Measurements from ENCODE around the gene TPI1. TPM values are rescaled to one million over a fixed set of nuclear protein-coding genes. Genes with fewer than 3 reads are reported as not detected.
A peak's percentile ranks its signal among the peaks of the same experiment; 100 is the strongest.

The TPI1 gene
- total RNA-seq, 6 experiments from 2014 or later = 265 to 400 (median 331) TPM

DNA sequence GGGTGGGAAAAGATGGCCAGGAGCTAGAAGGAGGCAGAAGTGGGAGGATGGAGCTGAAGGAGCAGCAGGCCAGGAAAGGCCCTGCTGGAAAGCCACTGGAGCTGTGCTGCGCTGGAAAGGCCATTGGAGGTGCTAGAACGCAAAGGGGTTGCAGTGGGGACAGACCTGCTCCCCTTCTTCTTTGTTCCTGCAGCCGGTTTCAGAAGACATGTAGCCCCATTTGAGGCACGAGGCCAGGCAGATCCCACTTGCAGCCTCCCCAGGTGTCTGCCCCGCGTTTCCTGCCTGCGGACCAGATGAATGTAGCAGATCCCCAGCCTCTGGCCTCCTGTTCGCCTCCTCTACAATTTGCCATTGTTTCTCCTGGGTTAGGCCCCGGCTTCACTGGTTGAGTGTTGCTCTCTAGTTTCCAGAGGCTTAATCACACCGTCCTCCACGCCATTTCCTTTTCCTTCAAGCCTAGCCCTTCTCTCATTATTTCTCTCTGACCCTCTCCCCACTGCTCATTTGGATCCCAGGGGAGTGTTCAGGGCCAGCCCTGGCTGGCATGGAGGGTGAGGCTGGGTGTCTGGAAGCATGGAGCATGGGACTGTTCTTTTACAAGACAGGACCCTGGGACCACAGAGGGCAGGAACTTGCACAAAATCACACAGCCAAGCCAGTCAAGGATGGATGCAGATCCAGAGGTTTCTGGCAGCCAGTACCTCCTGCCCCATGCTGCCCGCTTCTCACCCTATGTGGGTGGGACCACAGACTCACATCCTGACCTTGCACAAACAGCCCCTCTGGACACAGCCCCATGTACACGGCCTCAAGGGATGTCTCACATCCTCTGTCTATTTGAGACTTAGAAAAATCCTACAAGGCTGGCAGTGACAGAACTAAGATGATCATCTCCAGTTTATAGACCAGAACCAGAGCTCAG is 48.0 kb upstream of the TPI1 start:
- intact Hi-C loops (cut with DNase I) = no loop called here
- peaks cover 0 to 5% (median 0%) of the 10 kb centered on the region in 4 donors for H3K4me1 ChIP-seq
- H3K27ac ChIP-seq = peak overlapping the region in 1 of 3 donors; percentile 5
- H3K9me3 ChIP-seq = no peaks in the 10 kb centered on the region
- no peaks in the 10 kb centered on the region for H3K36me3 ChIP-seq
- H3K27me3 ChIP-seq = no peaks in the 10 kb centered on the region
- DNase-seq (no peak), ATAC-seq (no peak)
- TF ChIP-seq POLR2A (IDR thresholded peaks at IDR 0.05) = no peak
- TF ChIP-seq, protein P1, sequence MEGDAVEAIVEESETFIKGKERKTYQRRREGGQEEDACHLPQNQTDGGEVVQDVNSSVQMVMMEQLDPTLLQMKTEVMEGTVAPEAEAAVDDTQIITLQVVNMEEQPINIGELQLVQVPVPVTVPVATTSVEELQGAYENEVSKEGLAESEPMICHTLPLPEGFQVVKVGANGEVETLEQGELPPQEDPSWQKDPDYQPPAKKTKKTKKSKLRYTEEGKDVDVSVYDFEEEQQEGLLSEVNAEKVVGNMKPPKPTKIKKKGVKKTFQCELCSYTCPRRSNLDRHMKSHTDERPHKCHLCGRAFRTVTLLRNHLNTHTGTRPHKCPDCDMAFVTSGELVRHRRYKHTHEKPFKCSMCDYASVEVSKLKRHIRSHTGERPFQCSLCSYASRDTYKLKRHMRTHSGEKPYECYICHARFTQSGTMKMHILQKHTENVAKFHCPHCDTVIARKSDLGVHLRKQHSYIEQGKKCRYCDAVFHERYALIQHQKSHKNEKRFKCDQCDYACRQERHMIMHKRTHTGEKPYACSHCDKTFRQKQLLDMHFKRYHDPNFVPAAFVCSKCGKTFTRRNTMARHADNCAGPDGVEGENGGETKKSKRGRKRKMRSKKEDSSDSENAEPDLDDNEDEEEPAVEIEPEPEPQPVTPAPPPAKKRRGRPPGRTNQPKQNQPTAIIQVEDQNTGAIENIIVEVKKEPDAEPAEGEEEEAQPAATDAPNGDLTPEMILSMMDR (IDR thresholded peaks at IDR 0.05) = no peak
- H3K4me3 ChIP-seq = no peak overlapping the region
- WGBS (ENCODE audit: insufficient coverage, low coverage, low lambda C conversion rate, missing lambda C conversion rate) = 76% methylated on average over 7 of the region's 13 CpGs

DNA sequence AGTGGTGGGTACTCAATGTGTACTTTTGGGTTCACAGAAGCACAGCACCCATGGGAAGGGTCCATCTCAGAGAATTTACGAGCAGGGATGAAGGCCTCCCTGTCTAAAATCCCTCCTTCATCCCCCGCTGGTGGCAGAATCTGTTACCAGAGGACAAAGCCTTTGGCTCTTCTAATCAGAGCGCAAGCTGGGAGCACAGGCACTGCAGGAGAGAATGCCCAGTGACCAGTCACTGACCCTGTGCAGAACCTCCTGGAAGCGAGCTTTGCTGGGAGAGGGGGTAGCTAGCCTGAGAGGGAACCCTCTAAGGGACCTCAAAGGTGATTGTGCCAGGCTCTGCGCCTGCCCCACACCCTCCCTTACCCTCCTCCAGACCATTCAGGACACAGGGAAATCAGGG is 47.2 kb upstream of the TPI1 start:
- intact Hi-C loops (cut with DNase I) = no loop called here
- TF ChIP-seq, protein P1 (IDR thresholded peaks at IDR 0.05) = no peak
- TF ChIP-seq POLR2A (IDR thresholded peaks at IDR 0.05) = no peak
- H3K36me3 ChIP-seq = no peaks in the 10 kb centered on the region
- no peak overlapping the region for H3K4me3 ChIP-seq
- WGBS (ENCODE audit: insufficient coverage, low coverage, low lambda C conversion rate, missing lambda C conversion rate) = 60% methylated on average over 1 of the region's 5 CpGs
- DNase-seq (no peak), ATAC-seq (peak in 1 of 4 donors; percentile 14)
- H3K9me3 ChIP-seq = no peaks in the 10 kb centered on the region
- peak overlapping the region in 1 of 3 donors; percentile 5 for H3K27ac ChIP-seq
- peaks cover 0 to 5% (median 0%) of the 10 kb centered on the region in 4 donors for H3K4me1 ChIP-seq
- H3K27me3 ChIP-seq = no peaks in the 10 kb centered on the region

DNA sequence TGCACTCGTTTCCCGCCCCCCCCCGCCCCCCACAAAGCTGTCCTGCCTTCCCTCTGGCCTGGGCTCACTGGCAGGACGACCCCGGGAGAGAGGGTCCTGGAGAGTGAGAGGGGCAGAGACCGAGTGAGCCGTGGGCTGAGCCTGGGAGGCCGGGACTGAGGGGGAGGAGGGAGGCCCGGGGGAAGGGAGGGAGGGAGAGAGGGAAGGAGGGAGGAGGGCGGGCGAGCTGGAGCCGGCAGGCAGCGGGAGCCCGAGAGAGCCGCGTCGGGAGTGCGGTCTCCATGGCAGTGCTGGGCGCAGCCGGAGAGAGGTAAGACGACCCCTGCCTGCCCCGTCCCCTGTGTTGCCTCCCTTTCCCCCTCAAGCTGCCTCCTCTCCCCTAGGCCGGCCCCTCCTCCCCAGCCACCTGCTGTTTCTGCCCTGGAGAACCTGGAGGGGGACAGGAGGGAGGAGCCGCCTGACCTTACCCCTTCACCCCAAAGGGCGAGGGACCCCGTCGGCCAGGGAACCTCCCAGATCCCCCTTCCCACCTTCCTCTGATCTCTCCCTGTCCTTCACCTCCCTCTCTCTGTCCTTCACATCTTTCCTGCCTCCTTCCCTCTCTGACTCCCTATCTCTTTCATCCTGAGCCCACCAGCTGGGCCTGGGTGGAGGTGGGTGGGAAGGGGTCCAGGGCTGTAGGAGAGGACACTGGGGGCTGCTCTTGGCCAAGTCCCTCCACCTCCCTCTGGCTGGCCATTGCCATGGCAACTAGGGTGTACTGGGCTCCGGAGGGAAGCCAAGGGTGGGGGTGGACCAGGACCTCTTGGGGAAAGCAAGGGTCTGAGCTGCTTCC is 45.5 kb upstream of the TPI1 start, which contains the start of gene GPR162:
Gene GPR162 (plus strand): TSS at position 231 of the 835 bp plus-strand sequence. CDS start 2,078 bp downstream, outside the sequence.
- peaks cover 0 to 5% (median 0%) of the 10 kb centered on the region in 4 donors for H3K4me1 ChIP-seq
- H3K9me3 ChIP-seq = no peaks in the 10 kb centered on the region
- WGBS (ENCODE audit: insufficient coverage, low coverage, low lambda C conversion rate, missing lambda C conversion rate) = 2% methylated on average over 23 of the region's 28 CpGs
- DNase-seq (peak in 1 of 3 donors; percentile 55), ATAC-seq (peak; percentile 33 to 54 (median 42))
- TF ChIP-seq, protein P1 (IDR thresholded peaks at IDR 0.05) = no peak
- TF ChIP-seq POLR2A (IDR thresholded peaks at IDR 0.05) = no peak
- peak within 1 kb of the TSS in 2 of 3 donors; percentile 6 to 18 for H3K27ac ChIP-seq
- peak within 1 kb of the TSS; percentile 19 to 29 (median 20) for H3K4me3 ChIP-seq
- intact Hi-C loops (cut with DNase I) = no loop called here
- no peaks in the 10 kb centered on the region for H3K36me3 ChIP-seq
- H3K27me3 ChIP-seq = no peaks in the 10 kb centered on the region

DNA sequence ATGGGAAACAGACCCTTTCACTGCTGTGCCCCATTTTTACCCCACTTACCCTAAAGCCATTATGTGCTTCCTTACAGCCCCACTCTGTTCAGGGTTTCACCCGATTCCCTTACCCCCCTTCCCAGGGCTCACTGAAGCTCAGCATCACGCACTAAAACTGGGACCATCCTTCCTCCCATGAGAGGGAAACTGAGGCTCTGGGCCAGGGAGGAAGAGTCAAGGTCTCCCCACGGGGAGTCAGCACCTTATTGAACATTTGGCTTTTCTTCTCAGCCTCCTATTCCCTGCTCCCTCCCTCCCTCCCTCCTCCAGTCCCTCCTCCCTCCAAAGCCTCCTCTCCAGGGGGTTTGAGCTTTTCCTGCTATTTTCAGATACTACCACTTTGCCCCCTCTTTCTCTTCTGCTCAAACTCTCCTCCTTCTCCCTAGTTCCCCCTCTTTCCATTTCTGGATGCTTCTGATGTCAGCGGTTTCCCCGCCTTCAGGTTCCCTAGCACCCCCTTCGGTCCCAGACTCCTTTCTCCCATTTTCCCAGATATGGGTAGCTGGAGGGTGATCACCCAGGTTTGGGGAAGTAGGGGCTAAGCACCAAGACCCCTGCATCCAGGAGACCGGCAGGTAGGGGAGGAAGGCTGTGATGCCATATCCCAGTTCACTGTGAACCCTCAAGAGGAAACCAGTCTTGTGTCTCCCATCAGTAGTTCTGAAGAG is 44.8 kb upstream of the TPI1 start:
- WGBS (ENCODE audit: insufficient coverage, low coverage, low lambda C conversion rate, missing lambda C conversion rate) = 62% methylated on average over 7 of the region's 7 CpGs
- Histone ChIP-seq H3K9me3 (no peaks in the 10 kb centered on the region), H3K27me3 (no peaks in the 10 kb centered on the region), H3K36me3 (no peaks in the 10 kb centered on the region), H3K4me3 (no peak overlapping the region), H3K4me1 (peaks cover 0 to 5% (median 0%) of the 10 kb centered on the region in 4 donors), H3K27ac (no peak overlapping the region)
- DNase-seq = no peak
- no peak for ATAC-seq
- TF ChIP-seq, protein P1 (IDR thresholded peaks at IDR 0.05) = no peak
- TF ChIP-seq POLR2A (IDR thresholded peaks at IDR 0.05) = no peak
- intact Hi-C loops (cut with DNase I) = no loop called here

All from right lobe of liver (tissue), 6 donors.